ENCODE data around the gene MIA.

- TF ChIP-seq POLR2A (IDR thresholded peaks at IDR 0.05) (no peak), CTCF (IDR thresholded peaks at IDR 0.05) (no peak)
Measured at GRCh38 chr19:40768869-40769268, 6.5 kb upstream of the MIA start.
